ENCODE results near the gene RTKN. TPM values are rescaled to one million over a fixed set of nuclear protein-coding genes. Genes with fewer than 3 reads are reported as not detected.

The RTKN gene
- total and polyA plus RNA-seq, 9 of the 15 experiments (the other 6 are each of a cell fraction or from before 2014, with no cell fraction given) = 0.14 to 6.9 (median 3.6) TPM

GRCh38 chr2:74481961-74482800 is 40.4 kb upstream of the RTKN start (continued):
- no peak for TF ChIP-seq ZNF785 (CRISPR knock-in tag; IDR thresholded peaks at IDR 0.05)
- TF ChIP-seq GABPA (tag; conservative IDR thresholded peaks at IDR 0.05; ENCODE audit: low read depth) = no peak
- no peak for TF ChIP-seq GTF2E2 (tag; IDR thresholded peaks at IDR 0.05)
- no peak for TF ChIP-seq KLF1 (tag; IDR thresholded peaks at IDR 0.05)
- no peak for TF ChIP-seq TAF15 (IDR thresholded peaks at IDR 0.05; ENCODE audit: low read depth, low read length)
- TF ChIP-seq FOXM1 (IDR thresholded peaks at IDR 0.05; ENCODE audit: low read depth) = no peak
- 0 out of 2 replicates have a peak, but pooled peaks have one; percentile 86 for TF ChIP-seq FOXM1 (CRISPR knock-in tag; IDR thresholded peaks at IDR 0.05; ENCODE audit: low read depth)
- no peak for TF ChIP-seq TOE1 (IDR thresholded peaks at IDR 0.05; ENCODE audit: borderline replicate concordance)
- TF ChIP-seq TOE1 (CRISPR knock-in tag; IDR thresholded peaks at IDR 0.05; ENCODE audit: borderline replicate concordance, low read depth) = no peak
- TF ChIP-seq ZC3H11A (IDR thresholded peaks at IDR 0.05; ENCODE audit: low read depth, low read length) = no peak
- TF ChIP-seq ARID3A (IDR thresholded peaks at IDR 0.05; ENCODE audit: borderline replicate concordance, low read depth, low read length) = no peak
- no peak for TF ChIP-seq PKNOX1 (IDR thresholded peaks at IDR 0.05)
- no peak for TF ChIP-seq ZNF3 (CRISPR knock-in tag; IDR thresholded peaks at IDR 0.05)
- TF ChIP-seq DDX20 (tag; IDR thresholded peaks at IDR 0.05; ENCODE audit: low read depth) = no peak
- TF ChIP-seq ILK (tag; IDR thresholded peaks at IDR 0.05; ENCODE audit: borderline replicate concordance, low read depth) = no peak
- TF ChIP-seq NFXL1 (CRISPR knock-in tag; IDR thresholded peaks at IDR 0.05) = no peak
- peak; percentile 69; the same call in 1 of the 2 replicates for TF ChIP-seq ZNF766 (CRISPR knock-in tag; conservative IDR thresholded peaks at IDR 0.05)
- no peak for TF ChIP-seq TAF1 (IDR thresholded peaks at IDR 0.05; ENCODE audit: control insufficient read depth, extremely low read depth, insufficient read depth, low read length, severe bottlenecking)
- peak; percentile 35; the same call in 1 of the 2 replicates for TF ChIP-seq ETV1 (tag; conservative IDR thresholded peaks at IDR 0.05; ENCODE audit: low read depth)
- TF ChIP-seq THRB (CRISPR knock-in tag; conservative IDR thresholded peaks at IDR 0.05) = no peak
- TF ChIP-seq FIP1L1 (IDR thresholded peaks at IDR 0.05; ENCODE audit: low read depth, low read length, poor library complexity, severe bottlenecking) = no peak

Data from K562 (cell line).